GM15510 (cell line): ENCODE results near the gene BMPR1A.

ENCODE experiments used
- POLR2A ChIP-seq: IDR thresholded peaks from 3 replicates; pipeline ENCODE4 v1.6.1; 2011; ENCODE audit warnings: borderline replicate concordance; ENCODE audit not compliant: insufficient read length; ENCODE audit errors: extremely low read depth

Gene BMPR1A

DNA sequence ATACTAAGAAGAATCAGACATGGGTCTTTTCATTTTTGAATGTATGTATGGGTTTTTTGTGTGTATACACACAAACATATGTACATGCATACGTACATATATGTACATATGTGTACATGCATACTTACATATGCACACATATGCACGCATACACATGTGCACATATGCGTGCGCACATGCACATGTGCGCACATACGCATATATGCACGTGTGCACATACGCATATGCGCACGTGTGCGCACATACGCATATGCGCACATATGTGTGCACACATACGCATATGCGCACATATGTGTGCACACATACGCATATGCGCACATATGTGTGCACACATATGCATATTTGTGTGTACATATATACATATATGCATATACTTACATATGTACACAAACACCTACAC lies 4.9 kb upstream of the BMPR1A start:
- no peak for TF ChIP-seq POLR2A

GRCh38 chr10:86752311-86752710 lies 4.1 kb upstream of the BMPR1A start:
- TF ChIP-seq POLR2A, result no peak

DNA sequence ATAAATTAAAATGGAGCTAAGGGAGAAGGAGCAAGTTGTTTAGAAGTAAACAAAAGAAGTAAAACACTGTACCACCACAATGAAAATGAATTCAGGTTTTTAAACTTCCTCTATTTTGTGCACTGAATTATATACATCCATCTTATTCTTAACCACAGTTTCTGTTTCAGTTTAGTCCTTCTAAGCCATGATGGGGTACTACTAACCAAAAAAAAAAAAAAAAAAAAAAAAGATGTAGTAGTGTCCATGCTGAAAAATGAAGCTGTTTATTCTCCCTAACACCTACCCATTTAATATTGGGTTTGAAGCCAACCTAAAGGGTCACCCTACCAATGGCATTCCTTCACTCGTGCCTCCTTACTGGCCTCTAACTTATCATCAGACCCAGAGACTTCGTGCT lies 3.4 kb upstream of the BMPR1A start:
- no peak for TF ChIP-seq POLR2A

DNA sequence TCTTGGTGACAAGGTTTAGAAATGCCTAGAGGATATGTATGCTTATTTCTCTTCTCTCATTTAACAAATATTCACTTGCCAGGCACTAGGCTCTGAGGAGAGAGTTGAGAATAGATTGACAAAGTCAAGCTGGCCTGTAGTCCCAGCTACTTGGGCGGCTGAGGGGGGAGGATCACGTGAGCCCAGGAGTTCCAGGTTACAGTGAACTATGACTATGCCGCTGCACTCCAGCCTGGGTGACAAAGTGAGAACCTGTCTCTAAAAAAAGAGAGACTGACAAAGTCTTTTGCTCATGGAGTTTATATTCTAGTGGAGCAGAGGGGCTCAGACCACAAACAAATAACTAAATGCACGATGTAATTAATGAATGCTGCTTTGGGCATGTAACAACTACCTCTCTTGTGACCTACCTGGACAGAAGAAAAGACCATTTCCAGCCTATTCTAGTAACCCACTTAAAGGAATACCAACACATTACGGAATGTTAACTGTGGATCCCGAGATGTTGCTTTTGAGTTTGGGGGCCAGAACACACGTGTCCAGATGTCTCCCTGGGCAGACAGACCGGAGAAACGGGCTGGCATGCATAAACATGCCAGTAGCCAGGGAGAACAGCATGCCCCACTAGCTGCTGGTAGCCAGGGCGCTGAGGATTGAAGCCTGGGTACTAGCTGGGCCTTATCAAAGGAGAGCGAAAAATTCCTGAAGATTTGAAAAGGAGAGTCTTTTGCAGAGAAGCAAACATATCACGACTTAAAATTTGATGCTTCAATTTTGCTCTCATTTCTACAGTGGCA lies 2.6 kb upstream of the BMPR1A start:
- no peak for TF ChIP-seq POLR2A

GRCh38 chr10:86755454-86755739 lies 1.0 kb upstream of the BMPR1A start:
- no peak for TF ChIP-seq POLR2A

DNA sequence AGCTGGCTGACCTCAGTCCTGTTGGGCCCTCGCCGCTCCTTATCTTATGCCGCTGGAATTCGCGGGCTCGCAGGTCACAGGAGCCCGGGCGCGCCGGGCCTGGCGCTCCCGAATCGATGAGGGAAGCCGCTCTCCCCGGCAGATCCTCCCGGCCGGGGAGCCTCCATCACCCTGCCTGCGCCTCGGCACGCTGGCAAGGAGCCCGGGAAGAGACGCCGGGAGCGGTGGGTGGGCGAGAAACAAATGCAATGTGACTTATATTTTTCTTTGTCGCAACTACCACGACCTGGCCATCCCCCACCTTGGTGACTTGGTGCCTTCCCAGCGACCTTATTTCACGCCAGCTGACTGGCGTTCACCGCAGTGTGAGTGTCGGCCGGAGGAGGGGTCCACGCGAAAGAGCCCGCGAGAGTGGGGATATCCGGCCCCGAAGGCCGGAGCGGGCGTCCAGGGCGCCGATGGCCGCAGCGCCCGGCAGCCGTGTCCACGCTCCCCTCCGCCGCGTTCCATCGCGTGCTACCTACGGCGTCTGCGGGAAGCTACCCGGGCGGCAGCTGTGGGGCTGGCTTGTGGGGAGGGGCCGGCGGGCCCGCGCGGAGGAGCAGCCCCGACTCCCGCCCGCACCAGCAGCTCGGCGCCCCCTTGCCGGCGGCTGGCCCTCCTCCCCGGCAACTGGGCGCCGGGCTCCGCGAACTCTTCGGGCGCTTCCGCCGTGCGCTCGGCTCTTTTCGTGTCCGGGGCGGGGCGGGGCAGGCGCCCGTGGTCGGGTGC lies 494 bp upstream of the BMPR1A start:
- peak; percentile 54 for TF ChIP-seq POLR2A

DNA sequence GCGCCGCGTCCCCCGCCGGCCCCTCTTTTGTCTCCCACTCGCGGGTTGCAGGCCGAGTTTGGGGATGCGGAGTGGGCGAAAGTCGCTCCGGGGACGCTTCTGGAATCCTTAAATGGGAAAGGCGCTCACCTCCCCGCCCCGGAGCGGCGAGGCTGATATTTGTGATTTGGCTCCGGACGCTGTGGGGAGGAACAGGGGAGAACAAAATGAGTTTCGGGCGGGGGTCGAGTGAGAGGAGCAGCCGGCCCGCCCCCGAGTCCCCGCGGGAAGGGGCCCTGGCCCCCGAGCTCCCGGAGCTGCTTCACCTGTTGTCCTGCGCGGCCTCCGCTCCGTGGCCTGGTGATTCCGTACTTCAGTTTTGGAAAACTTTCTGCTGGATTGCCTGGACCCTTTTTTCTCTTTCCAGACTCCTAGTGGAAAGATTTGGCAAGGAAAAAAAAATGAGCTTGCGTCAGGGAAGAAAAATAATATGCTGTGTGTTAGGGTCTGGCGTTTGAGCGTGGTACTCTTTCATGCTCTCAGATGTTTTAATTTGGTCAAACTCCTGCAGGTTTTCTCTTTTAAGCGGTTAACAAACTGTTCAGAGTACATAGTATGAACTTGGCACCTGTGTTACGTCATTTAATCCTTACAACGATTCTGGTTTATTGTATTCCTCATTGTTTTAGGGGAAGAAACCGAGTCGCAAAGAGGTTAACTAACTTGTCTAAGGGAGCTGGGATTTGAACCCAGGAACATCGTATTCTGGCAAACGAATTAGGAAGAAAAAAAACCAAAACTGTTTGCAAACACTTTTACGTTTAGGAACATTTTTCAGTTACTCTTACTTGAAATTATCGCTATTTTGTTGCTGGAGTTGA lies 924 bp downstream of the BMPR1A start:
- TF ChIP-seq POLR2A, result no peak

DNA sequence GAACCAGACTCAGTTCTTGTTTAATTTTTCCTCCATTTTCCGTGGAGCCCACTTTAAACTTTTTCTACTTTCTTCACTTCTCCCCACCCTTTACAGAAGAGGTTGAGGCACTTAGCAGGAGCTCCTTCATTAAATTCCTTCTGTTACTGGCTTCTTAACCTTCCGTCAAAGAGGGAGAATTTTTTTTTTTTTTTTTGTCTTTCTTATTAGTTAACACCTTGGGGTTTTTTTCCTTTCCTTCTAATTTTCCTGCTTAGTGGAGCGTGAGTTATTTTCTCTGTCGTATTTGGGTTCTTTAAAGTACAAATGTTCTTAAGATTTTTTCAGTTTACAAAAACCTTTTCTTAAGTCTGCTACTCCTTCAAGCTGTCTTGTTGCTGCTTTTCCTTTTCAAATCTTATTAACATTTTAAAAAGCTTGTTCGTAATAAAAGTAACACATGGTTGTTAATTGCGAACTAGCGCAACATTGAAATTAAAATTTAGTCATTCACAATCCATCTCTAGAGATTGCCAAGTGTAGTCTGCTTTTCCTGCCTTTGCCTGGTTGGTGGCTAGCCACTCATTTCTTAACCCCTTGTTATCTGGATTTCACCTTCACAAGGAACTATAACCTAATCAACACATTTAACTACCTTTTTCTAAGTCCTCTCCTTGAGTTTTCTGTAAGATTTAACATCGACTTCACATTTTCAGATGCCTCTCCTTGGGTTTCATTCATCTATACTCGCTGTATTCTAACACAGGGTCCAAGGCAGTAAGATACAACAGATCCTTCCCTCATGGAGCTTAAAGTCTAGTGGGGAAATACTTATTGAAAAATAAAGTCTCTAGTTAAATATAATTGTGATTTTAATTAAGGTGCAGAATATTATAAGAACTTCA lies 2.0 kb downstream of the BMPR1A start:
- no peak for TF ChIP-seq POLR2A

GRCh38 chr10:86759073-86759672 lies 2.8 kb downstream of the BMPR1A start:
- TF ChIP-seq POLR2A, result no peak

DNA sequence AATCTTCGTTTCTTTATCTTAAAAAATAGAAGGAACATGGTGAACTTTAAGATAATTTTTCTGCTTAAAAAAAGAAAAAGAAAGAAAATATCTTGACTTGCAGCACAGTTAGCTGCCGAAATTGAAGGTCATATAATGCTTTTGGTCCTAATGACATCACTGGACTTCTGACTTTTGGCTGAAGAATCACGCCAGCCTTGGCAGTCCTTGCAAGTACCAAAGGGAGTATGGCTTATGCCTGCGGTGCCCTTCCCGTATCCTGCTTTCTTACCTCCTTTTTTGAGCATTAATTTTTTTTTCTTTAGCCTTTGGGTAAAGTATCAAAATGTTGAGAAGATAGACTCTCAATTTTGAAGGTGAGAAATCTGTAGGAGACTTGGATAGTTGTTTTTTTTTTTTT lies 7.0 kb downstream of the BMPR1A start:
- no peak for TF ChIP-seq POLR2A

DNA sequence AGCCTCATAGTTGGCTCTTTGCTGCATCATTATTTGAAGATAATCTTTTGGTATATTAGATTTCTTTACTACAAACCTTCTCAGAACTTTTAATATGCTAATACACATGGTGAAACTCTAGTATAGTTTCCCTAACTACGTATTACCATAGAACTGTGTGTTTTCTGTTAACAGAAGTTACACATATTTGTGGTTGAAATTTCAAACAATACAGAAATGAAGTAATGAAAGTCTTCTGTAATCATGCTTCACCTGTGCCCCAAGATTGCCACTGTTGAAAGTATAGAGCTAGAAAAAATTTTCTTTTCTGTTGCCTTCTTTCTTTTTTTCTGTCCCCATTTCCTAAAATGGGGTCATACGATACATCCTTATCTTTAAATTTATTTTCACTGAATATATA lies 9.1 kb downstream of the BMPR1A start:
- no peak for TF ChIP-seq POLR2A

DNA sequence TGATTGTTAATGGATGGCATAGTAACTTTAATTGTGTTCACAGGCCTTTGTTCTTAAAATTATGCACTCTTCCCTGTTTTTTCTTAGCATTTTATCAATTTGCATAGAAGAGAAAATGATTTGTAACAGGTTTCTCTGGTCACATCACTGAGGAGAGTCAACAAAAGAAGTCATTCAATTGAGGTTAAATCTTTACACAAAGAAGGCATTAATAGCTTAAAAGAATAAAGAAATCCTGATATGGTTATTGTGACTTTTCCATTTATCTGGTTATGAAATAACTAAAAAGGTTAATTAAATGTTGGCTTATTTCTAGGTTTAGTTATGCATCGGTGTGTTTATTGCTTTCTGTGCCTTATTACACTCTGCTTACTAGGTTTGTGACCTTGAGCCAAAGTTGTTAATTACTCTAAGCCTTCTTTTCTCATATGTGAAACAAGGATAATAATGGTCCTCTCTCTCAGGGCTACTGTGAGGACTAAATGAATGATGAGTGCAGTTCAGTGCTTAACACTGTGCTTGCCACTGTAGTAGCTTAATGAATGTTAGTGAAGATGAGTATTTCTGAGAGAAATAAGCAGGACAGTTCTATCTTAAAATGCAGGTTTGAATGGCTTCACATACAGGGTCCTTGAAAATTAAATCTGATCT lies 12.1 kb downstream of the BMPR1A start:
- no peak for TF ChIP-seq POLR2A

DNA sequence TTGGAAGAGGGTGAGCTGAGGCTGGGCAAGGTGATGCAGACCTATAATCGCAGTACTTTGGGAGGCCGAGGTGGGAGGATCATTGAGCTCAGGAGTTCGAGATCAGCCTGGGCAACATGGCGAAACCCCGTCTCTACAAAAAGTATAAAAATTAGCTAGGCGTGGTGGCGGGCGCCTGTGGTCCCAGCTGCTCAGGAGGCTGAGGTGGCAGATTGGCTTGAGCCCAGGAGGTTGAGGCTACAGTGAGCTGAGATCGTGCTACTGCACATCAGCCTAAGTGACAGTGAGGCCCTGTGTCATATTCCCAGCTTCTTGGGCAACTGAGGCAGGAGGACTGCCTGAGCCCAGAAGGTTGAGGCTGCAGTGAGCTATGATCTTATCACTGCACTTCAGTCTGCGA lies 13.6 kb downstream of the BMPR1A start:
- no peak for TF ChIP-seq POLR2A

DNA sequence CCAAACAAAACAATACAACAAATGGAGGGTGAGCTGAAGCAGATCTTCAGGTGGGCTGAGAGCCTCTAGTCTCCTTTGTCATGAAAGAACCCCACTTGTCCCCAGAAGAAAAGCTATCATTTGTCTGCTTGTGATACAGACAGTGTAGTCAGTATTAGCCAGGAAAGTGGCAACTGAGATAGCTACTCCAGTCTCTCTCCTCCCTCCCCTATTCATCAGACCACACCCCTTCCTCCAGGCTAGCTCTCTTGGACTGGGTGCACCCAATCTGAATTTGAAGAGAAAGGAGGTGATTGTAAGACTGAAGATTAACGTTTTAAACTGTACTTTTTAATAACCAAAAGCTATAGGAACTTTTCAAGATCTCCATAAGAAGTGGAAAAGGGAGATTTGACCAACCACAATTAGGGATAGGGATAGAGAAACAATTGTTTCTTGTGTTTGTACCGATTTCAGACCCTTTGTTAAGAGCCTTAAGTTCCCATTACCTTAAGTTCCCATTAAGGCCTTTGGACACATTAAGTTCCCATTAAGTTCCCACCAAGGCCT lies 14.1 kb downstream of the BMPR1A start:
- no peak for TF ChIP-seq POLR2A

DNA sequence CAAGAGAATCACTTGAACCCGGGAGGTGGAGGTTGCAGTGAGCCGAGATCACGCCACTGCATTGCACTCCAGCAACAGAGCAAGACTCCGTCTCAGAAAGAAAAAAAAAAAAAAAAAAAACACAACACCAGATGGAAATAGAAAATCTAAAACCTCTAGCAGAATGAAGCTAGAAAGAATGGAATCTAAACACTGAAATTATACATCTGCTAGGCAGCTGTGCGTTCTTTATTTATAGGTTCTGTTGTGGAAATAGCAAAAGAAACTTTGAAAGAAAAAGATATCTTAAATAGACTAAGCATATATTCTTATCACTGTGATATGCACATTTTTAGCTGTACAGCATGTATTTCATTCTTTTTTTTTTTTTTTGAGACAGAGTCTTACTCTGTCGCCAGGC lies 17.1 kb downstream of the BMPR1A start:
- no peak for TF ChIP-seq POLR2A
